Dermis blood vessel endothelial cell (primary cell): Measurements from ENCODE around the gene HDGFL2. TPM values are rescaled to one million over a fixed set of nuclear protein-coding genes. Genes with fewer than 3 reads are reported as not detected.

Experiments
- DNase-seq: peaks from one replicate; pipeline ENCODE4 v3.0.0; 2010
- total RNA-seq: library from RNA; depleted of rRNA; stranded (reverse); fragments of >200 nt; gene quantifications from 2 replicates; pipeline ENCODE4 v1.2.3, GENCODE V29; 2014

The HDGFL2 gene
- total RNA-seq, 1 donor from 2014 or later = 49.7 TPM

DNA sequence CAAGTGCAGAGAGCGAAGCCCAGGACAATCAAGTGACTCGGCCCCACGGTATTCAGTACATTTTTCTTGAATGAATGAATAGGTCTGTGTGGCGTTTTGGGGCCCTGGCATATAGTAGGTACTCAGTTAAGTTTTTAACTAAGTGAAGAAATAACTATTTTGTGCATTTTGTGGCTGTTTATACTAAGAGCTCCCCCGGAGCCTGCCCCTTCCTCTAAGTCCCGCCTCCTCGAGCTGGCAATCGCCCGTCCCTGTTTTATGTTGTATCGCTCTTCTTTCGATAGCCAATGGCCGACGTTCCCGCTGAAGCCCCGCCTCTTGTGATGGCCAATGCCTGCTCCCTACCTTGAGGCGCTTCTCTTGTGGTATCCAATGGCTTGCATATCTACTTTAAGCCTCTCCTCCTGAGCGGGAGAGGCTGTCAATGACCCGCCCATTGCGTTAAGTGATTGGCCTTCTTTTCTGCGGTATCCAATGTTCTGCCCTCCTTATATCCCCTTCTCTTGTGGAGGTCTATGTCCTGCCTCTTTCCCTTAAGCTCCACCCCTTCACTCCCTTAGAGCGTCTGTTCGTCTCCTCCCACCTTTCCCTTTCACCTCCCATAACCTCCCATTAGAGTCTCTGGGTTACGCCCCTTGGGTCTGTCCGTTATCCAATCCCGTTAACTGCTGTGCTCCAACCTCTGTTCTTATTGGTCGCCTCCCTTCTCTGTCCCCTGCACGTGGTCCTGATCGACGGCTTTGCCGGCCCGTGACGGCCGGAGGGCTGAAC, 509 bp upstream of the HDGFL2 start:
- peak; percentile 100 for DNase-seq

DNA sequence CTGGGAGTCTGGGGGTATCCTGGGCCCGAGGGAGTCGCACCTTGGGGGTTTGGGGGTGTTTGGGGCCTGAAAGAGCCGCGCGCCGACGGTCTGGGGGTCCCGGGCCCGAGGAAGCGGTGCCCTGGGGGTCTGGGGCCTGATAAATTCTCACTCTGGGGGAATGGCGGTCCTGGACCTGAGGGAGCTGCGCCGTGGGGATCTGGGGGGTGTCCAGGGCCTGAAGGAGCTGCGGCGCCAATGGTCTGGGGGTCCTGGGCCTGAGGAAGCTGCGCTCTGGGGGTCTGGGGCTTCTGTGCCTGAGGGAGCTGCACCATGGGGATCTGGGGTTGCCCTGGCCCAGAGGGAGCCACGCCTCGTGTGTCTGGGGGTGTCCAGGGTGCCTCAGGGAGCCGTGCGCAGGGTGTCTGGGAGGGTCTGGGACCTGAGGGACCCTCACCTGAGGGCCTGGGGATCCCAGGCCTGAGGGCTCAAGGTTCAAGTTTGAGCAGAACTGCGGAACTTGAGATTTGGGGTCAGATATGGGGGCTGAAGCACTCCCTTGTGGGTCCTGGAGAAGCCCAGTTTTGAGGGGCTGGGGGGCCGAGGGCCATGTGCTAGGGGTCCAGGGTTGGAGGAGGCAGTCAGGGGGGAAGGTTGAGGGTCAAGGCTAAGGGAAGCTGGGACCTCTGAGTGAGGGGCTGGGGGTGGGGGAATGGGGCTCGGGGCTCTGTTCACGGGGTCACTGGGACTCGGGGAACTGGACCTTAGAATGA, 1.1 kb downstream of the HDGFL2 start:
- DNase-seq = no peak

DNA sequence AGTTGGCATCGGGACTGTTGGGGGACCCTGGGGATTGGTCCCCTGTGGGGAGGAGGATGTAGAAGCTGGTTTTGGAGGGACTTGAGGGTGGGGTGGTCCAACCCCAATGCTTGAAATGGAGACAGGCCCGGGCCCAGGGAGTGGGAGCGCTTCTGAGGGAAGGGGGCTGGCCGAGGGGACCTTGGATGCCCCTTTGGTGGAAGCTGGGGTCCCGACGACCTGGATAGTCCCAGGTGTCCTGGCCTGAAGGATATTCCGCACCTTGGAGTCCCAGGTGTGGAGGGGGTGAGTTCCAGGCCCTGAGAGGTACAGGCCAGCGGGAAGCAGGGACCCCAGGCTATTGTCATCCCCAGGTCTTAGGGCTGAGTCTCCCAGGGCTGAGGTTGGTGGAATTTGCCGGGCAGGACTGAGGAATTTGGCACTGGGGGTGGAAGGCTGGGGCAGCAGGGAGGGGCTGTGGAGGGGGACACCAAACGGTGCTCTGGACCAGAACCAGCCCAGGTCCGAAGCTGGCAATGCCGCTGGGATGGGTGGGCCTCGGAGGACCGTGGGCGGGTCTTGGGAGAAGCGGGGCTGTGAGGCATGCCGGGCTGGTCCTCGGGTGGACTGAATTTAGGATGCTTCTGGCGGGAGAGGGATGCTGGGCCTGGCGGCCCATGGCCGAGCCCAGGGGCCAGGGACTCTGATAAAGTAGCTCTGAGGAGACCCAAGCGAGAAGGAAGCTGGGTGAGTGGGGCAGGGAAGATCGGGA, 1.8 kb downstream of the HDGFL2 start:
- DNase-seq = no peak

DNA sequence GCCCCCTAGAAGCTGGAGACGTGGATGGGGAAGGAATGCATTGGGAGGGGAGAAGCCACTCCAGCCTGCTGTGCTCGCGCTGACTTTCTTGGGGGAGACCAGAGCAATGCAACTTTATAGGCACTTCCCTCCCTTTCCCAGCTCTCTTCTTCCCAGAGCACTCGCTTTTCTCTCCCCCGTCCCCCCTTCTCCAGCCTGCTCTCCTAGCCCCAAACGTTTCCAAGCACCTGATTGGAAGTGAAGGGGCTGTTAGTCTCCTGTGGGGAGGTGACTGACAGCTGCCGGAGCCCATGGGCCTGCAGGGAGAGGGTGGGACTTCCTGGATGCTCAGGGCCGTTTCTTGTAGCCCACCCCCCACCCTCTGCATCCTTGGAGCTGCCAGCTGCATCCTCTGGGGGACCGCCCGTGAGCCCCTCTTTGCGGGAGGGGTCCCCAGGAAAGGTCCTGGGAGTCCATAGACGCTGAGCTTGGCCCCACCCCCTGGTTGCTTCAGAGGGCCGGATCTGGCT, 2.5 kb downstream of the HDGFL2 start:
- DNase-seq = peak; percentile 81

DNA sequence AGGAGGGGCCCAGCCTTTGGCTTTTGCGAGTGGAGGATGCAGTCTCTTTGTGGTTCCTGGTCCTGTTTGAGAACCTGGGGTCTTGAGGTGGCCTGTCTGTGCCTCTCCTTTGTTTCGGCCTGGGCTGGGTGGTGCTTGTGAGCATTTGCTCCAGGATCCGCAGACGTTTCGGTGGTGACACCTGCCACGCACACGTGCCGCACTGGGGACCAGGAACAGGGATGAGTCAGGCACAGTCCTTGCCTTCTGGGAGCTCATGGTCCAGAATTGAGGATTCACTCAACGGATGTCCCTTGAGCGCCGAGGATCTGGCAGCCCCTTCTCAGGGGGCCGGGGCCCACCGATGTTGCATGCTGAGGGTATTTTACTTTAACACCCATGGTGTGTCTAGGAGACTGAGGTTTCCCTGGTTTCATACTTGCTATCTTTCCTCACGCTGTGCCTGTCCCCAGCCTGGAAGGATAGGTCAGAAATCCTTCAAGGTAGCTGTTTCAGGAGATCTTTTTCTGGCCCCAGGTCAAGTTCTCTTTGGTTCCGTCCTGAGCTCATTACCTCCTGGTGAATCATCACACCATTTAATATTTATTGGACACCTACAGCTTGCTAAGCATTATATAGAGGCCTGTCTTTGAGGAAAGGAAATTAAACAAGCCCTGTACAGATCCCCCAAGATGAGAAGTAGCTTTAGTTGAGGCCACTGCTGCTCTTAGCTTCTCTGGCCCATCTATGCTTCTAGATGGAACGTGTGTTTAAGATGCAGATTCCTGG, 5.1 kb downstream of the HDGFL2 start:
- DNase-seq = no peak

DNA sequence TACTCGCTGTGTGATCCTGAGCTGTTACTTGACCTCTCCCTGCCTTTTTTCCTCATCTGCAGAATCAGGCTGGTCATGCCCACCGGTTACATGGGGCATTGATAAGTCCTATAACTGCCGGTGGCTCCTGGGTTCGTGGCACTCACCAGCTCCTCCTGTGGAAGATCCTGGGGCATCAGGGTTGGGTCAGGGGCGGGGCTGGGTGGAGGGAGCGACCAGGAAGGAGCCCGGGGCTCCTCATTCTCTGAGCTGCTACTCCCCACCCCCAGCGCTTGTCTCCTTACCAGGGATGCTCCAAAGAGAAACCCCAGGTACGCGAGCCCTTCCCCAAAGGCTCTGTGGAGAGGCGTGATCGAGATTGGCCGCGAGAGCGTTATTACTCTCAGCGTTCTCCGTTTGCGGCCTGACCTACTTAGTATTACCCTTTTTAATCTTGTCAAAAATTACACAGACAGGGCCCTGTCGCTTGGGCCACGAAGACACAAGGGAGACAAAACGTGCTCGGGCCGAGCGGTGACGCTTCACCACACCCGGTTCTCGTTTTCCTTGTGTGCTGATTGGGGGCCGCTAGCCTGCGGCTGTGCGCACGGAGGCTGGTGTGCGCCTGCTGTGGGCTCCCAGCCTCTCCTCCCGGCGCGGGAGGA, 10.7 kb downstream of the HDGFL2 start:
- no peak for DNase-seq

DNA sequence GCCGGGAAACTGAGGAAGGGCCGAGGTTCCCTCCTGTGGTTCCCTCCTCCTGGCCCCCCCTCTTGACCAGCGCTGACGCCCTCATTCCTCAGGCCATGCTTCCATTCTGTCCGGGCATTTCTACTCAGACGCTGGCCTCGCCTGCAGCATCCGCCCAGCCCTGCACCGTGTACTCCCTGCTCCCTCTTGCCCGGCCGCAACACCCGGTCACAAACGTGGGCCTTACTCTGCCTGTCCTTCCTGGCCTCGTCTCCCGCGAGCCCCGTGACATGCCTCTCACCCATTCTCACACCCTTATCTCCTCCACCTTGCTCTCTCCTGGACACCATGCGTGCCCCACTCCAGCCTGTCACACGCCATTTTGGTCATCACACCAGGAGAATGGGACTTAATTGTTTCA, 11.3 kb downstream of the HDGFL2 start:
- DNase-seq = no peak

DNA sequence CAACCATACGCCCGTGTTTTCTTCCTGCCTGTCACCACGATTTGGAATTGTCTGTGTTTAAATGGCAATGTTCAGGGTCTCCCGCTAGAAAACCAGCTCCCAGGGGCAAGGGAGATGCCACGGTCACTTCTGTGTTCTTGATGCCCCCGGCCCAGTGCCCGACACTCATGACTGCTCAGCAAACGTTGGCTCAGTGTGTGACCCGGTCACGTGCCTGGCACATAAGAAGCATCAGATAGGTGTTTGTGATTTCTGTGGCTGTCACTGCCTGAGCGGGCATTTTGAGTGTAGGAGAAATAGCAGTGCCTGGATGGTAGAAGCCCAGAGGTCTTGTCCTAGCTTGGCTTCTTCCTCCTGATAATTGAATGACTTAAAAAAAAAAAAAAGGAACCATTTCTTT, 15.5 kb downstream of the HDGFL2 start:
- DNase-seq = no peak

DNA sequence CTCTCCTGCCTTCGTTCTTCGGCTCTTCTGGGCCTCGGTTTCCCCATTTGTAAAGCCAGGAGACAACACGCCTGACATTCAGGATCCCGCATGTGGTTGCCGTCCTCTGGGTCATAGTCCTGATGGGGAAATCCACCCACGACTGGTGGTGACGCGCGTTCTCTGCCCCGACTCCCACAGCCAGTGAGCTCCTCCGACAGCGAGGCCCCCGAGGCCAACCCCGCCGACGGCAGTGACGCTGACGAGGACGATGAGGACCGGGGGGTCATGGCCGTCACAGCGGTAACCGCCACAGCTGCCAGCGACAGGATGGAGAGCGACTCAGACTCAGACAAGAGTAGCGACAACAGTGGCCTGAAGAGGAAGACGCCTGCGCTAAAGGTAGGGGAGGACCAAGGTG, 16.4 kb downstream of the HDGFL2 start:
- no peak for DNase-seq

DNA sequence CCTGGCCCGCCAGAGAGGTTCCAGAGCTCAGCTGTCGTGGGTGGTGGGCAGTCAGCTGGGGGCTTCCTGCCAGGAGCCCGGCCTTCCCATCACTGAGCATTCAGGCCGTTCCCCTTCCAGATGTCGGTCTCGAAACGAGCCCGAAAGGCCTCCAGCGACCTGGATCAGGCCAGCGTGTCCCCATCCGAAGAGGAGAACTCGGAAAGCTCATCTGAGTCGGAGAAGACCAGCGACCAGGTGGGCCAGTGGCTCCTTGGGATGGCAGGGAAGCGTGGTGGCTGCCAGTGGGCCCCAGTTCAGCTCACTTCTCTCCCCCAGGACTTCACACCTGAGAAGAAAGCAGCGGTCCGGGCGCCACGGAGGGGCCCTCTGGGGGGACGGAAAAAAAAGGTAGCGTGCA, 19.3 kb downstream of the HDGFL2 start:
- no peak for DNase-seq

DNA sequence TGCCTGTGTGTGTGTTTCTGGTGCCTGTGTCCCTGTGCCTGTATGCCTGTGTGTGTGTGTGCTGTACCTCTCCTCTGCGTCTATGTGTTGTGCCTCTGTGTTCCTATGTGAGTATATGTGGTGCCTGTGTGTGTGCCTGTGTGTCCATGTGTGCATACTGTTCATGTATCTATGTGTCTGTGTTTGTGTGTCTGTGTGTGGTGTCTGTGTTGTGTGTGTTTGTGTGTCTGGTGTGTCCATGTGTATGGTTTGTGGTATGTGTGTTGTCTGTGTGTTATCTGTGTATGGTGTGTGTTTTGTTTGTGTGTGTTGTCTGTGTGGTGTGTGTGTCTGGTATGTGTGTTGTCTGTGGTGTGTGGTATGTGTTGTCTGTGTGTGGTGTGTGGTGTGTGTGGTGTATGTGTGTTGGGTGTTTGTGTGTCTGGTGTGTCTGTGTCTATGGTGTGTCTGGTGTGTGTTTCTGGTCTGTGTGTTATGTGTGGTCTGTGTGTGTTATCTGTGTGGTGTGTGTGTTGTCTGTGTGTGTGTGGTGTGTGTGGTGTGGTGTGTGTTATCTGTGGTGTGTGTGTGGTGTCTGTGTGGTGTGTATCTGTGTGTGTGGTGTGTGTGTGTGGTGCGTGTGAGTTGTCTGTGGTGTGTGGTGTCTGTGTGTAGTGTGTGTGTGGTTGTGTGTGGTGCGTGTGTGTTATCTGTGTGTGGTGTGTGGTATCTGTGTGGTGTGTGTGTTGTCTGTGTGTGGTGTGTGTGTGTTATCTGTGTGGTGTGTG, 20.4 kb downstream of the HDGFL2 start:
- DNase-seq = no peak

DNA sequence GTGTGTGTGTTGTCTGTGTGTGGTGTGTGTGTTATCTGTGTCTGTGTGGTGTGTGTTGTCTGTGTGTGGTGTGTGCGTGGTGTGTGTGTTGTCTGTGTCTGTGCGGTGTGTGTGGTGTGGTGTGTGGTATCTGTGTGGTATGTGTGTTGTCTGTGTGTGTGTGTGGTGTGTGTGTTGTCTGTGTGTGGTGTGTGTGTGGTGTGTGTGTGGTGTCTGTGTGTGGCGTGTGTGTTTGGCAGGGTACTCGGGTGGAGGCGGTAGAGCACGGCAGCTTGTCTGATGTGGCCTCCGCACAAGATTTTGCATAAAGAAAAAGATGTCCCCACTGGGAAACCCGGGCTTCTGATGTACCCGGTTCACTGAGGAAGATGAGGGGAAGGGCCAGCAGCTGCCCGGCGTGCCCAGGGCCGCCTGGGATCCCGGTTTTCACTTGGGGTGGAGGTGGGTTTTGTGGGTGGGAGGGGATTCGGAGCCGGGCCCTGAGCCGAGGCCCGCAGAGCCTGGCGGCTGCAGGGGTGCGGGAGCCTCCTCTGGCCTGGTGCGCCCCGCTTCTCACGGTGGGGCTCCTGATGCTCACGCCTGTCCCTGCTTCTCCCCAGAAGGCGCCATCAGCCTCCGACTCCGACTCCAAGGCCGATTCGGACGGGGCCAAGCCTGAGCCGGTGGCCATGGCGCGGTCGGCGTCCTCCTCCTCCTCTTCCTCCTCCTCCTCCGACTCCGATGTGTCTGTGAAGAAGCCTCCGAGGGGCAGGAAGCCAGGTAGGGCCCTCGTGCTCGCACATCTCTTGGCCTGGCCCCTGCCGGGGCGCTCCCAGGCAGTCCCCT, 21.2 kb downstream of the HDGFL2 start:
- no peak for DNase-seq

DNA sequence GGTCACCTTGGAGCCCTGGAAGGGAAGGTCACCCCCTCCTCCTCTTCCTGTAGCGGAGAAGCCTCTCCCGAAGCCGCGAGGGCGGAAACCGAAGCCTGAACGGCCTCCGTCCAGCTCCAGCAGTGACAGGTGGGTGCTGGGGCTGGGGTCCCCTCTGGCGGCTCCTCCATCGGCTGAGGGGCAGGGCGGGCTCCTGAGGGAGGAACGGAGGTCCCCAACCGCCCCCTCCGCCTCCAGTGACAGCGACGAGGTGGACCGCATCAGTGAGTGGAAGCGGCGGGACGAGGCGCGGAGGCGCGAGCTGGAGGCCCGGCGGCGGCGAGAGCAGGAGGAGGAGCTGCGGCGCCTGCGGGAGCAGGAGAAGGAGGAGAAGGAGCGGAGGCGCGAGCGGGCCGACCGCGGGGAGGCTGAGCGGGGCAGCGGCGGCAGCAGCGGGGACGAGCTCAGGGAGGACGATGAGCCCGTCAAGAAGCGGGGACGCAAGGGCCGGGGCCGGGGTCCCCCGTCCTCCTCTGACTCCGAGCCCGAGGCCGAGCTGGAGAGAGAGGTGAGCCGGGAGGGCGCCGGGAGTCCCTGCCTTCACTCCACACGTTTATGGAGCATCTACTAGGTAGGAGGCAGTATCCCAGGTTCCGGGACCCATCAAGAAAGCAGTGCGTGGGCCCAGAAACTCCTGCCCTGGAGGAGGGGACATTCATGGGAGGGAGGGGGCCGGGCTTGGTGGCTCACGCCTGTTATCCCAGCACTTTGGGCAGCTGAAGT, 22.0 kb downstream of the HDGFL2 start:
- DNase-seq = no peak

DNA sequence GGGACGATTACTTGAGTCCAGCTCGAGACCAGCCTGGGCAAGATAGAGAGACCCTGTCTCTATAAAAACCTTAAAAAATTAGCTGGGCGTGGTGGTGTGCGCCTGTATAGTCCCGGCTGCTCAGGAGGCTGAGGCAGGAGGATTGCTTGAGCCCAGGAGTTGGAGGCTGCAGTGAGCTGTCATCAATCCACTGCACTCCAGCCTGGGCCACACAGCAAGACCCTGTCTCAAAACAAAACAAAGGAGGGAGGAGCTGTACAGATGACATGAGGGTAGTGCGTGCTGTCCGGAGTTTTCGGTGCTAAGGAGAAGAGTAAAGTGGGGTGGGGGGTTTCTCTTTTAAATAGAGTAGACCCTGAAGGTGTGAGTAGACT, 22.6 kb downstream of the HDGFL2 start:
- no peak for DNase-seq

DNA sequence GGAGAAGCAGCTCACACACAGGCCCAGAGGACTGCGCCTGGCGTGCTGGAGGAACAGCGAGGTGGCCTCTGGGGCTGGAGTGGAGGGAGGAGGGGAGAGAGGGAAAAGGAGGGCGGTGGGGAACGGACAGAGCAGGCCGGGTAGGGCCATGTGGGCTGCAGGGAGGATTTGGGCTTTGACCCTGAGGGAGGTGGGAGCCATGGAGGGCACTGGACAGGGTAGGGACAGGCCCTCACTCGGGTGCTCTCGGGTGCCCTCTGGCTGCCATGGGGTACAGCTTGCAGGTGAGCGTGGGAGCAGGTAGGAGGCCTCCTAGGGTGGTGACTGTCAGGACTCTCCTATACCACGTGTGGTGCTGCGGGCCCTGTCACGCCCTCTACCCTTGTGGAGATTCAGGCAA, 23.4 kb downstream of the HDGFL2 start:
- DNase-seq = no peak

DNA sequence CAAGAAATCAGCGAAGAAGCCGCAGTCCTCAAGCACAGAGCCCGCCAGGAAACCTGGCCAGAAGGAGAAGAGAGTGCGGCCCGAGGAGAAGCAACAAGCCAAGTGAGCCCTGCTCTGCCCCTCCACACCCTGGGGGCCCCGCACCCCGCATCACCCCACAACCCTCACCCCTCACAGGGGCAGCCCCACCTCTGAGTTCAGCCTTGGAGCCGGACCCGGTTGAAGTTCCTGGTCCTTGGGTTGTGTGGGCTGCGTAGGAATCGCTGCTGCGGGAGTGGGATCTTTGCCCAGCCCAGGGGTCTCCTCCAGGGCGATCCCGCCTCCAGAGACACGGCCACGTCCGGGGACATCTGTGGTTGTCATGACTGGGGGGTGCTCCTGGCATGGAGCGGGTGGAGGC, 24.2 kb downstream of the HDGFL2 start:
- no peak for DNase-seq

DNA sequence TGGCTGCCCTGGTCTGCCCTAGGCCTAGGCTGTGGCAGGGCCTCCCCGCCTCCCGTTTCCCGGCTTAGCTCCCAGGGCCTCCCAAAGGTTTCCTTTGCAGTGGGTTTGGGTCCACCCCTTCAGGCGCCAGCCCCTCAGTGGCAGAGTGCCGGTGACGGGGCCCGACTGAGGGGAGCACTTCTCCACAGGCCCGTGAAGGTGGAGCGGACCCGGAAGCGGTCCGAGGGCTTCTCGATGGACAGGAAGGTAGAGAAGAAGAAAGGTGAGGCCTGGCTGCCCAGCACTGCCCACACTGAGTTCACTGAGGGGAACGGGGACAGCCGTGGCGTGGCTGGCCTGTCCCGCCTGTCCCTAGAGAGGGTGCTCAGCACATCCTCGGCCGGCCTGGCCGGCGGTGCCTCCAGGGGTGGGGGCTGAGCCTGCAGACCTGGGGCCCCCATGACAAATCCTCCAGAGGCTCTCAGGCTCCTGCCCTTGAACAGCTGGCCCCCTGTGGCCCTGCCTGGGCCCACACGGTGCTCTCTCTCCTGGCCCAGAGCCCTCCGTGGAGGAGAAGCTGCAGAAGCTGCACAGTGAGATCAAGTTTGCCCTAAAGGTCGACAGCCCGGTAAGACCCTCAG, 25.8 kb downstream of the HDGFL2 start:
- no peak for DNase-seq

DNA sequence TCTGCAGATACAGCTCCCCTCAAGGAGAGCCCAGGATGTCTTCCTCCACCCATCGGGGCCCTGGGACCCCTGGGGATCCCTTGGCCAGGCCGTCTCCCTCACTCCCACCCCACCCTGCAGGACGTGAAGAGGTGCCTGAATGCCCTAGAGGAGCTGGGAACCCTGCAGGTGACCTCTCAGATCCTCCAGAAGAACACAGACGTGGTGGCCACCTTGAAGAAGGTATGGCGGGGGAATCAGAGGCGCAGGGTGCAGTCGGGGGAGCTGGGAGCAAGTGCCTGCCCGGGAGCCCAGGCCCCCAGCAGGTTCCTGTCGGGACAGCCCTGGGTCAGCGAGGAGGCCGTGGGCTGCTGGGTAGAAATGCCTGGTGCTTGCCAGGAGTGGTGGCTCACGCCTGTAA, 26.6 kb downstream of the HDGFL2 start:
- DNase-seq = no peak

DNA sequence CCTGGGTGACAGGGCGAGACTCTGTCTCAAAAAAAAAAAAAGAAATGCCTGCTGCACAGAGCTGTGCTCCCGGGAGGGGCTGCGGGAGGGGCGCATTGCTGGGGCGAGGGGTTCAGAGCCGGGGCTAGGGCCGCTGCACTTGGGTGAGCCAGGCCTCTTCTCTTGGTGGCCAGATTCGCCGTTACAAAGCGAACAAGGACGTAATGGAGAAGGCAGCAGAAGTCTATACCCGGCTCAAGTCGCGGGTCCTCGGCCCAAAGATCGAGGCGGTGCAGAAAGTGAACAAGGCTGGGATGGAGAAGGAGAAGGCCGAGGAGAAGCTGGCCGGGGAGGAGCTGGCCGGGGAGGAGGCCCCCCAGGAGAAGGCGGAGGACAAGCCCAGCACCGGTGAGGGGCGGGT, 27.2 kb downstream of the HDGFL2 start:
- no peak for DNase-seq
